ENCODE data around the gene TNFRSF19. TPM values are rescaled to one million over a fixed set of nuclear protein-coding genes. Genes with fewer than 3 reads are reported as not detected.

Gene TNFRSF19
- total RNA-seq, 1 experiment from 2014 or later: 0.33 TPM

DNA sequence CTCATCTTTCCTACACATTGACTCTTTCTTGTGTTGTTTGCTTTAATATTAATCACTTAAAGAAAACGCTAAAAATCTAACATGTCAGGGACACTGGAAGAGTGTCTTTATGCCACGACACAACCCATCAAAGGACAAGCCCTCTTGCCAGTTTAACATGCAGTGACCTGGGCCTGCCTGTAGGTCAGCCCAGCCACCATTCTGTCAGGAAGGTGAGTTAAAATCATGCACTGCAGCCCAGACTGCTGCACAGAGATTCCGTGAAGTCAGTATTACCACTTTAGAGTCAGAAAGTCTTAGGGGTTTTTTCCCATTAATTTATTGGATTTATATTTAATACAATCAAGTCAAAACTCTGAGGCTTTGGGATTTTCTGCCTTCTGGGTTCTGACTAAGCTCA, 58.0 kb downstream of the TNFRSF19 start:
- DNase-seq (ENCODE audit: low spot score): no peak

DNA sequence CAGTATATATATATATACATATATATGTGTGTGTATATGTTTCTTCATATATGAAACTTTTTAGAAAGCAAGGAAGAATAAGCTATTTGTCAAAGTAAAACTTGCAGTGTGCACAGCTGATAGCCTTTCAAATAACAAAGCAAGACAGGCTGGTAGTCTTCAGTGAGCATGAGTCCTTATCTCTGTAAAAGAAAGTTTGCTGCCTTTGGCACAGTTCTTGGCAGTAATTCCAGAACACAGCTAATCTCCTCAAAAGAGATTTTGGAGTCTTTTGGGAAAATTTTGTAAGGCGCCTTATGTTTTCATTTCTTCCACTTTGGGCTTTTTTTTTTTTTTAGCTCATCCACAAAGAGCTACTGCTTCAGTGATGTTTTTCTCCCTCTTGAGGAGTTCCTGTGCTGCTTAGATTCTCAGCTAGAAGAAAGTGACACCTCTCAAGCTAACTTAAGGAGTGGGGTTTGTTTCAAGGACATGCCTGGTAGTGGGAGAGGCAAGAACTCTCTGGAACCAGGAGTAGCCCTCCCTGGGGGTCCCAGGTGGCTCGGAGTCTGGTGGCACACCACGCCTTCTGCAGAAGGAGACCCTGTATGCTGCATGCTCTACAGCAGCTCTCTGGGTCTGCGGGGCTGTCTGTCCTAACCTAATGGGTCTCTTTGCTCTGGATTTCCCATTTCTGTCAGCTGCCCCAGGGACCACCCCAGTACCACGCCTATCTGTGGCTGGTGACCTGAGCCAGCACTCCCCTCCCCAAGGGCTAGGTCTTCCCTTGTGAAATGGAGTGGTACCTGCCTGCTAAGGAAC, 58.8 kb downstream of the TNFRSF19 start:
- no peak for DNase-seq (ENCODE audit: low spot score)

DNA sequence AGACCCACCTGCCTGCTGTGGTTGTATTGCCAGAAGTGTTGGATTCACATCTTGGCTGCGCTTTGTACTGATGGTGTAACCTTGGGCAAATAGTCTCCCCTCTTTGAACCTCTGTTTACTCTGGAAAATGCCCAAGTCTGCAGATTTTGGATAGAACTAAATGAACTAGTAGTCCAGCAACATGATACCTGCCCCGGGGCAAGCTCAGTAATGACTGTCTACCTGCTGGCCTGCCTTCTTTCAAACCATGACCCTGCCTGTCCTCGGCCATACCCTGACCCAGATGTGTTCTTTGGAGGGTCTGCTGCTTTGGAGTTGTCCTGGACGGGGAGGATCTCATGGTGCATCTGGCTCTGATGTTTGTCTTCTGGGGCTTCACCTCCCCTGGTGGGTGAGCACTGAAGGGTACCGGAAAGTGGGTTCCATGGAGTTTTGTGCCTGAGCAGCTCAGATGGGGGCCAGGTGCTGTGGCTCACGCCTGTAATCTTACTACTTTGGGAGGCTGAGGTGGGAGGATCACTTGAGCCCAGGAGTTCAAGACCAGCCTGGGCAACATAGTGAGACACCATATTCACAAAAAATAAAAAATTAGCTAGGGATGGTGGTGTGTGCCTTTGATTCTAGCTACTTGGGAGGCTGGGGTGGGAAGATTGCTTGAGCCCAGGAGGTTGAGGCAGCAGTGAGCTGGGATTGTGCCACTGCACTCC, 59.5 kb downstream of the TNFRSF19 start:
- DNase-seq (ENCODE audit: low spot score): no peak

DNA sequence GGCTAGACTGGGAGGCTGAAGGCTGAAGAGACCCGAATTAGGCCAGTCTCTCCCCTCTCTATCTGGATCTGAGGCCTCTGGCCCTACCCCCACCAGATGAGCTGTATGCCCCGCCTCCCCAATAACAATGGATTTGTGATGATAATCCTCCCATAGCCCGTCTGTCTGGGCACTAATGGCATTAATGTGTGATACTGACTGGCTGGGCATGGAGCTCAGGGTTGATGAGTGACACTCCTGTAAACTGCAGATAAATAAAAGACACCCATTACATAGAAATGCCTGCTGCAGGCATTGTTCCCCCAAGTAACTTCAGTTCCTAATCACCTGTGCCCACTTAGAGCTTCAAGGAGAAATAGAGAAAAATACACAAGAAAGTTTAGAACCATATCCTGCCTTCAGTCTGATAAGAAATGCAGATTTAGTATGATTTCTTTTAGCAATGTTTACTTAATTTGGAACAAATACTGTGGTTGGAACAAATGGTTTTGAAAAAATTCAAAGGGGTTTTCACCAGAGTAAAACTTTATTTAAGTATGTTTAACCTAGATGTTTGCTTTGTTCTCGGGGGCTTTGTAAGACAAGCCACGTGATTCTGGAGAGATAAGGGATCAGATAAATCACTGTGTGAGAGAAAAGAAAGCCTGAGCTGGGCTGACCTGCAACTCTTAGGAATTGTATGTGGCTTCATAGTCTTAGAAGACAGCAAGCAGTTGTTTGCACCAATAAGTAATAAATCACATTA, 60.3 kb downstream of the TNFRSF19 start:
- no peak for DNase-seq (ENCODE audit: low spot score)

DNA sequence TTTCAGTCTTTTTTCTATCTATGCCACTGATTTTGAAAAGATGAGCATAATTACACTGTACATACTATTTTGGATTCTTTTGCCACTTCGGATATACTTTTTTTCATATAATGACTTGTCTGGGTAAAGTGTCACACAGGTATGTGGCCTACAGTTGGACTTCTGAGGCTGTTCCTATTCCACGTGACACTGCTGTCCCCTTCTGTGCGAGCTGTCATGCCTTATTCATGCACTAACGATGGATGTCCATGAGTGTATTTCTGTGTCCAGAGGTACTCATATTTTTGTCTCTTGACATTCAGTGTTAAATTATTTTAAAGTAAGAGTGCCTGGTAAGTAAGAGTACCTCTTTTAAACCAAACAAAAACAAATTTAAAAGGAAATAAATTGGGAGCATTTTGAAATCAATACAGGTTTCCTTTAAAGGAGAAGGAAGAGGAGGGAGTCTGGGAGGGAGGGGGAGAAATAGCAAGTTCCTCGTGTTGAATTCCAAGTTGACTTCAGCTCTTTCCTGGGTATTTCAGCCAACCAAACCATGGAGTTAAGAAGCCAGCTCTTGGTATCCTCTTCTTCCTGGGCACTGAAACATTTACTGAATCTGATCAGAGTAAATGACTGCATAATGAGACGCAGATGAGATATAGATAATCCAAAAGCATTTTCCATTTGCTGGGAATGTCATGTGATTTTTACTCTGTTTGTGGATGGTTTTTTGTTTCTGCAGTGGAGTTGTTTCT, 61.3 kb downstream of the TNFRSF19 start:
- DNase-seq (ENCODE audit: low spot score): no peak

DNA sequence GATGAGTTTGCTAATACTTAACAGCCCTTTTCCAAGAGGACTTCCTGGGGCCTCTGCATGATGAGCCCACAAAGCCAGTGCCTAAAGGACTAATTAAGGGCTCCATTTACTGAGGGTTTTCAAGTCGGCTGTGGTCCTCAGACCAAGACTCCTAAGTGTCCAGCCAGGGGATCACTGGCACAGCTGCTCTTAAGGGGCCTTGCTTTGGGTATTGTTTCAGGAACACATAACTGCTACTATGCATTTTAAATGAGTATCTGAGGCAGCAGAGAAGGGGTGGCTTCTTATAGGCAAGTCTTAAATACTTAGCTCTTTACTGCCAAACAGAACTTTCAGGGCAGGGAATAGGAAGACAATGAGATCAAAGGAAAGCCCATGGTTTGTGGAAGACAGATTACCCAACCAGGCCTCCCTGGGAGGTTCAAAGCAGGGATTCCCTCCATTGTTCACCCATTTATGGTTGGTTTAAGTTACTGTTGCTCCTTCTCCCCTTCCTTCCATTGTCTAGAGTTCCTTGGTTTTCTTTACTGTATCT, 61.9 kb downstream of the TNFRSF19 start:
- no peak for DNase-seq (ENCODE audit: low spot score)

DNA sequence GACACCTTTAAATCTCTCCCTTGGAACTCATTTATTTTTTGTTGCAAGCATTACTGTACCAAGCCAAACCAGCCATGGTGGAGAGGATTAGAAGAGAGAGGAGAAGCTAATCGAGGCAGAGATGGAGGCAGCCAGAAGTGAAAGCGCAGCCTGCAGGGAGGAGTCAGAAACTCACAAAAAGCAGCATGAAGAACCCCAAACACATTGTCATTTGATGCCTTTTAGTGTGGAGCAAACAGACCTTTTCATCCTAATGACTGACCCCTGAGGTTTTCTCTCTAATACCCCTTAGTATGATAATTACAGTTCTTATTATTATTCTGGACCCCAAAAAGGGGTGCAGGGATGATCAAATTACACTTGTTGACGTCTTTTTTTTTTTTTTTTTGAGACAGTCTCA, 62.5 kb downstream of the TNFRSF19 start:
- DNase-seq (ENCODE audit: low spot score): no peak

DNA sequence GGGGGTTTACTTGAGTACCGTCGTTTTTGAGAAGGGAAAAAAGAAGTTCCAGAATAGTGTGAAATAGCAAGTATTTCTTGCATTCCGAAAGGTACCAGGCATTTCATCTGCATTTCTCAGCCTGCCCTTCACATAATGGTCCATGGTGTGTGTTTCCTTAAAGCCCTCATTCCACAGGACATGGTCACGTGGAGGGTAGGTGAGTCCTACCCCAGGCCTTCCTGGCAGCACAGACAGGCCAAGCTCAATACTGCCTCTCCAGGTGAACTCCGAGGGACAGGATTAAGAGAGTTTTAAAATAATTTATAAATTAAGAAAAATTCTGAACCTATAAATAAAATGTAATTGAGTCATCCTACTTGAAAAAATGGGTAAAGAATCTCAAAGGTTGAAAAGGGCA, 64.7 kb downstream of the TNFRSF19 start:
- no peak for DNase-seq (ENCODE audit: low spot score)

DNA sequence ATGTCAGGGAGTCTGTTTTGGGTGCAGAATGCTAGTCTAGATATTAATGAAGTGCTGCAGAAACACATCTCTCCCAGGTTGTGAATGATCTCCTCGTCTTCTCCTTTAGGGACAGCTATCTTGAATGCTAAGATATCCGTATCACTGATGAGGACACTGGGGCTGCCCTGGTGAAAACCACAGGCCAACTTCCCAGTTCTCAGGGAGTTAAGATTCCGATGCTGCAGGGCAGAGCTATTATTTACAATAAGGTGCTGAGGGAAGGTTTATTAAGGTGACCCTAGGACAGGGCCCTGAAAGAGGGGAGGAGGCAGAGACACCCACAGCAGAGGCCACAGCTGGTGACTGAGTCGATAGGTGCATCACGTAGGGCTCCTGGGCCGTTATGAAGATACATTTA, 66.1 kb downstream of the TNFRSF19 start:
- DNase-seq (ENCODE audit: low spot score): no peak

DNA sequence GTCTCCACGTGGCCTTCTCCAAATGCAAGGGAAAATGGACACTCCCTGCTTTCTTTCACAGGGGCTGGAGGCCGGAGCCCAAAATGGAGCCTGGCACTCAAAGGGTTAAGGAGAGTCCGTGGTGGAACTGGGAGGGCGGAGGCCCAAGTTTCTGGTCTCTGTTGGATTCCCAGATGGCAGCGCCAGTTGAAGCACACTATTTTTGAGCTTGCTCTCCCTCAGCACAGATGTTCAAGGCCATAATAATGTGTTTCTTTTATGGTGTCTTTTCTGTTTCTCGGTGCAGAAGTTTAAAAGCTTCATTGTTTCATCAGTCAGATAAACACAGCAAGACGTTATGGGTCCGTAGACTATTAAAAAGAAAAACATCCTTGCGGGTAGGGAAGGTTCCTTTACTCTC, 67.6 kb downstream of the TNFRSF19 start:
- no peak for DNase-seq (ENCODE audit: low spot score)

DNA sequence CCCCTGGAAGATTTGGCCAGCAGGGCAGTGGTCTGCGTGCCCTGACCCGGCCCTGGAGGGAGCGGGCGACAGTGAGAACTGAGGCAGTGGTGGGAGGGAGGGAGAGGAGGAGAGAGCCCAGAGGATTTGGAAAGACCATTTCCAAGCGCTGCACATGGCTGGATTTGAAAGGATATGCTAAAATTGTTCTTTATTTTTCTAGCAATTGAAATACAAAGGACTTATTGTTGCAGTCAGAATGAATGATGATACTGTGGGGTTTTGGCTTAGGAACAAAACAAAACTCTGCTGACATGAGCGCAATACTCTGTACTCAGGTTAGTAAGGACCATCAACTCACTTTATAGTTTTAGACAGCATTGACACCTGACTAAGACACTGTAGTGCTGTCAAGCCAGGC, 69.5 kb downstream of the TNFRSF19 start:
- no peak for DNase-seq (ENCODE audit: low spot score)

DNA sequence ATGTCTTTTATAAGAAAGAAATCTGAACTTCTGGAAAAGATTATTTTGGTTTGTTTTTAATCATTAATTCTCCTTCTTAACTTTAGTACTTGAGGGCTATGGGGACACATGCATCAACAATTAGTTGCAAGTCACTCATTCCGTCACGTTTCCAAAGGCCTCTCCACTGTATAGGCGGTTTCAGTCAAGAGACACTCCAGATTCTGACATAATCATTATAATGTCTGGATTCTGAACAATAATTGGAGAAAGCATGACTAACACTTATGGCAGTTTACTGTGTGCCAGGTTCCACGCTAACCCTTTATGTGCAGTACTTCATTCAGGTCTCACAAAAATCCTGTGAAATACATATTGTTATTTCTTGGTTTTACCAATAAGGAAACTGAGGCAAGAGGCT, 71.9 kb downstream of the TNFRSF19 start:
- no peak for DNase-seq (ENCODE audit: low spot score)

DNA sequence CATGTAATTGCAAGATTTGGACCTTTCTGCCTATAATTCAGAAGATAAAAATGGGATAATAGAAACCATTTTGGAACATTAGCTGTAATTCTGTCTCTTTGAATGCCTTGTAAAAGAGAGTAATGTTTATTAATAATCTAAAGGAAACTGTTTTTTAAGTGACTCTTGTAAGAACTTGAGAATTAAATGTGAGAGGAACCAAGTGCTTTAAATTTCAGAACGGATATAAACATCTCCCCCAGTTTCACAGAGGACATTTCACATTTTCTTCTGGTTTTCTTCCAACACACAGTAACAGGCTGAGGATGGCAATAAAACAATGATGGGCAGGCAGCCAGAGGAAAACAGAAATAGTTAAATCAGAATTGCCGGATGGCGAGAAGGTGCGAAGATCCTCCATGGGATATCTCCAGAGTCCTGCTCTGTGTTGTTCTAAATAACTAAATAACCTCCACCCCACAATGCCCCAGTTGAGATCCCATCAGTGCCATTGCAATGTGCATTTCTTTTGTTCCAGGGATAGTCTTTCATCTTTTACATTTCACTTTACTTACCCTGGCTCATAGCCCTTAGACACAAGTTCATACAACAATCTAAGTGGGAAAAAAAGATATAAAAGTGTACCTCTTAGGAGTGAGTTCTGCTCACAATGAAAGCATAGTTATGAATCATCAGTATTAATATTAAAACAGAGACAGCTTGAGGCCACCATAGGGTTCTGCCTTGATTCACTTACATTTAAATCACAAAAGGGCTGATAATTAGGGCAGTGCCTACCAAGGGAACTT, 73.3 kb downstream of the TNFRSF19 start:
- no peak for DNase-seq (ENCODE audit: low spot score)

DNA sequence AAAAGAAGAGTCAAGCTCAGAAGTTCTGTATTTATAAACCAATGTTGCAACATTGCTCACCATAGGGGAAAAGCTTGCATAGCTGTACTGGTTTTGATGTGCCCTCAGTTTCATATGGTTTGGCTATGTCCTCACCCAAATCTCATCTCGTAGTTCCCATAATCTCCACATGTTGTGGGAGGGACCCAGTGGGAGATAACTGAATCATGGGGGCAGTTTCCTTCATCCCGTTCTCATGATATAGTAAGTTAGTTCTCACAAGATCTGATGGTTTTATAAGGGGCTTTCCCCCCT, 73.9 kb downstream of the TNFRSF19 start:
- no peak for DNase-seq (ENCODE audit: low spot score)

DNA sequence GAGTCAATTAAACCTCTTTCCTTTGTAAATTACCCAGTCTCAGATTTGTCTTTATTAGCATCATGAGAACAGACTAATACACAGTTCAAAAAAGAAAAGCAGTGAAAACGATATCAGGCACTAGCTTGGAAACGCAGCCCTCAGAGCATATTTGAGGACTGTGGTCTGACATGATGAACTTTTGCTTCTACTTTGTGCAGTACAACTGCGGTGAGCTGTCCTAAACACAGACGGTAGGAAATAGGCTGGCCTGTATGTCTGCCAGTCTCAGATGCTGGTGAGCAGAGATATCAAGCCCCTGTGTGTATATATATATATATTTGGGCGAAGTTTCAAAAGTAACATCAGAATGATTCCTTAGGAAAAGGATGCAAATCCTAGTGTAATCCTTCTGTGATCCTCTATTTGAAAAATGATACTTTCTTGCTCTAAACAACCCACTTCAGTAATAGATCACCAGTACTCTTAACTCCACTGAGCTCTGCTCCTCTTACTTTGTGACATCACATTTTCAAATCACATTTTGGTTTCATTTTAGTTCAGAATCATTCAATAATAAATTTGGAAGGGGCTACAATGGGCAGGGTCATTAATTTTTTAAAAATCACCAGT, 74.4 kb downstream of the TNFRSF19 start:
- DNase-seq (ENCODE audit: low spot score): no peak

DNA sequence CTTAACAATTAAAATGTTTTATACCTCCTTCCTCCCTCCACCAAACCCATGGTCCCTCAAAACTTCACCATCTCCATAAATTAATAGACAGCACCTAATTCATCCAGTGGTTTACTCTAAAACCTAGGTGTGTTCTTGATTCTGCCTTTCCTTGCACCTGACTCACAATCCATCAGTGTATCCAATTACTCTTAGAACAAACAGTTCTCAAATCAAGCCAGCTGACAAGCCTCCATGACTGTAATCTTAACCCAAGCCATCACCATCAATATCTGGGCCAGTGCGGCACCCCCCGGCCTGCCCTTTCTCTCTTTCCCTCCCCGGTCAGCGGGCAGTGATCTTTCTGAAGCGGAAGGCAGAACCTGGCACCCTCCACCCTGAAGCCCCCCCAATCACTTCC, 75.6 kb downstream of the TNFRSF19 start:
- no peak for DNase-seq (ENCODE audit: low spot score)

DNA sequence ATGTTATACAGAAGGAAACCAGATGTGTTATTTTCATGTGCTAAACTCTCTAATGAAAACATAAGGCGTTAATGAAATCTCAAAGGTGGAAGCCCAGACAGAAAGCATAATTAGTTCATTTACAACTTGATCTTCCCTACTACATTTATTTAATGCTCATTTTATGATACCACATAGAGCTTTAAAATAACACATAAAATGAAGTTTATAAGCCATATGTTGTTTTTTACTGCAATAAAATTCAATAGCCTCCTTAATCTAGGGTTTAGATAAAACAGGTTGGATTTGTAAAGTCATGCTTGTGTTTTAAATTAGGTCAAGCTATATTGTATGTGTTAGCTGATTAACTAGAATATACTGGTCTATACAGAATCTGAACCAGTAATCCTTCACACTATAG, 81.2 kb downstream of the TNFRSF19 start:
- no peak for DNase-seq (ENCODE audit: low spot score)

DNA sequence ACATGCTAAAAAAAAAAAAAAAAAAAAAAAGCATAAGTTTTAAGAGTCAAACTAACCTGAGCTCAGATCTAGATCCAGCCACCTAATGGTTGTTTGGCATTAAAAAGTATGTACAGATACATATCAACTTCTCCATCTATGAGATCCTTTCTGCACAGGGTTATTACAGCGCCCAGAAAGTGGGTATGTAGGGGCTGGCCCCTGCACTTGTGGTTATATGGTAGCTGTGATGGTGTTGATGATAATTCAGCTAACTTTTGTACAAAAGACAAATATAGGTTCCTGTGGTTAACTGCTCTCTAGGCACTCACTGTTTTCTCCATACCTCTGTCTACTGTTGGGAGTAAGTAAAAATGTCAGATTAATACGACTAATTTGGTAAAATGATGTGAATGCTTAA, 81.7 kb downstream of the TNFRSF19 start:
- no peak for DNase-seq (ENCODE audit: low spot score)

DNA sequence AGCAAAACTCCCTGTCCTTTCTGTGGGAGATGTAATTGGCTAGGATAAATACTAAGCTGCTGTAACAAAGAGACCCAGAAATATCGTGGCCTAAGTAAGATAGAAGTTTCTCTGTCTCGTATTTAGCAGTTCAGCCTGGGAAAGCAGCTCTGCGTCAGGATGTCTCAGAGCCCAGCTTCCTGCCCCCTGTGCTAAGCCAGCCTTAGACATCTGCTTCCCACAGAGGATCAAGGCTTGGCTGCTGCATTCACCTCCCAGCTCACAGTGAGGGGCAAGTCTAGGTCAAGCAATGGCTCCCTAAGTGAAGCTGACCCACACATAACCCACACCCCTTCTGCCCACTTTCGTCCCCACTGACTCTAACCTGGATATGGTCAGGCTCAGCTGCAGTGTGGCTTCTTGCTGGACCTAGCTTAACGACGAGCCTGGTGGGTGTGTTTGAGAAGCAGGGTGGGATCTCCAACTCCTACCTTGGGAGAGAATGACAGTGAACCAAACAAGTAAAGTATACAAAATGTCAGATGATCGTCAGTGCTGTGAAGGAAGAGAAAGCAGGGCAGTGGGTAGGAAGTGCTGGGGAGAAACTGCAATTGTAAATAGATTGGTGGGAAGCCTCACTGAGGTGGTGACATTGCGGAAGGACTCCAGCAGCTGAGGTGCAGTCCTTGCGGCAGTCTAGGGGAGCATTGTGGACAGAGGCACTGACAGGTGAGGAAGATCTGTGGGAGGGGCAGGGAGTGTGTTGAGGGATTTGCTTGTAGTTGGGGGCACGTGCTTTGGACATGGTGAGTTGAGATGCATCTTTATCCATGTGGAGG, 82.9 kb downstream of the TNFRSF19 start:
- DNase-seq (ENCODE audit: low spot score): no peak

All from H4 (cell line).